NCI-H345 treated with DMSO at 0.1 percent for 48 hours (cell line): Measurements from ENCODE around the gene PLAC1.

Experiments
- DNase-seq: peaks from one replicate; lab custom pipeline; 2025; ENCODE audit not compliant: unreplicated experiment; lab: John Stamatoyannopoulos, UW

PLAC1 gene

GRCh38 chrX:134544513-134545151 is 113.6 kb downstream of the PLAC1 start:
- DNase-seq: no peak

DNA sequence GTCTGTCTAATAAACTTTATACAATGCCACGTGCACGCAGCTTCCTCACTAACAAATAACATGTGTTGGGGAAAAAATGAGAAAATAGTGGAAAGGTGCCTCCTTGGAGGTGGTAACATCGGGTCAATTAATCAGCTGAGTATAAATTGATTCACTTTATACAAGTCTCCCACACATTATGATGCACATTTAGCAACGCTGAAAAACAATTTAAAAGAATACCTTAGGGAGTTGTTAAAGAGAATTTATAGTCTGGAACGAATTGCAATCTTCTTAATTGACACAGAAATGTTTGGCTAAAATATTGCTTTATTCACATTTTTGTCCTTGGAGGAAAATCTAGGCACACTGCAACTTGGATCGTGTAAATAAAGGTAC is 114.1 kb downstream of the PLAC1 start:
- no peak for DNase-seq

GRCh38 chrX:134543288-134543687 is 115.0 kb downstream of the PLAC1 start:
- DNase-seq: no peak

- DNase-seq: no peak
Measured at GRCh38 chrX:134542485-134542884, 115.8 kb downstream of the PLAC1 start.

GRCh38 chrX:134541906-134542305 is 116.4 kb downstream of the PLAC1 start:
- no peak for DNase-seq

DNA sequence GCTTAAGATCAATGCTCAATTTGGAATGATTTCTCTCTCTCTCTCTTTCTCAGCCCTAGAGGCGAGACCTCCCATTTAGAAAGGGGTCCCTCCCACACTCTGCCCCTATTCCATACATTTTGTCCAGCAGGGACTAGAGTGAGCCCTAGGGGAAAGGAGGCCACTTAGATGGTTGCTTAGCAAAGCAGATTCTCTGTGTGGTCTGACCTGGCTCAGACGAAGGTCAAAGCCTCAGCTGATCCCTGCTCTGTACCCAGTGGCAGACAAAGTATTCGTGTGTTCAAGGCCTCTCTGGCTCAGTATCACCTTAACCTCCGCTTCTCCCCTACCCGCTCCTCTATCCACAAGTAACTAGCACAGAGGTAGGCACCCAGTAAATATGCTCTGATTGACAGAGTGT is 120.0 kb downstream of the PLAC1 start:
- DNase-seq: no peak

DNA sequence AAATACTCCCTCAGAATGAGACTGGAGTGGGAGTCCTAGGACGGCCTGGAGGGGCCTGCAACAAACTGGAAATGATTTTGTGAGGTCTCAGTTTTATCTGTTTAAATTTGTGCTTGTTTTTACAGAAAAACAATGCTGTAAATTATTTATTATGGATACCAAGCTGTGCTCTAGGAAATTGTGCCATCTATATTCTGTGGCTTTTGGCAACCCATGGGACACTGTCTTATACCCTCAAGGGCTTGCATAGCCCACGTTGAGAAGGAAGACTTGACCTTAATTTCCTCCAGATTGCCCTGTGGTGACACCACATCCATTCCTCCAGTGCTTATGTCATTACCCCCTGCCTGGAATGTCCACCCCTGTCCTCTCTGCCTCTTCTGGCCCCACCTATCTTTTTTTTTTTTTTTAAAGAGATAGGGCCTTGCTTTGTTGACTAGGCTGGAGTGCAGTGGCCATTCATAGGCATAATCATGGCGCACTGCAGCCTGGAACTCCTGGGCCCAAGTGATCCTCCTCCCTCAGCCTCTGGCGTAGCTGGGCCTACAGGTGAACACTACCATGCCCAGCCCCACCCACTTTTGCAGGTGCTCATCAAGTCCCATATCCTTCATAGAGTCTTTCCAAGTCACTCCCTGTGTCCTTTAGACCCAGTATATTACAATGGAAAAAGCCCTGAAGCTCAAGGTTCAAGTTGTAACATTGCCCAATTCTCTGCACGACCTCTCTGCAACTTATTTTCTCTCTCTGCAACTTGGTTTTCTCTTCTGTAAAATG is 120.9 kb downstream of the PLAC1 start:
- DNase-seq: peak; percentile 2

GRCh38 chrX:134533952-134534351 is 124.3 kb downstream of the PLAC1 start:
- no peak for DNase-seq

DNA sequence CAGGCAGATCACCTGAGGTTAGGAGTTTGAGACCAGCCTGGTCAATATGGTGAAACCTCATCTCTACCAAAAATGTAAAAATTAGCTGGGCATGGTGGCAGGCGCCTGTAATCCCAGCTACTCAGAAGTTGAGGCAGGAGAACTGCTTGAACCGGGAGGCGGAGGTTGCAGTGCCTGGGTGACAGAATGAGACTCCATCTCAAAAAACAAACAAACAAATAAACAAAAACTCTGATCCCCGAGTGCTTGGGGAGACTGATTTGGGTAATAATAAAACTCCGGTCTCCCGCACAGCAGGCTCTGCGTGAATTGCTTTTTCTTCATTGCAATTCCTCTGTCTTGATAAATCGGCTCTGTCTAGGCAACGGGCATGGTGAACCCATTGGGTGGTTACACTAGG is 124.9 kb downstream of the PLAC1 start:
- no peak for DNase-seq

DNA sequence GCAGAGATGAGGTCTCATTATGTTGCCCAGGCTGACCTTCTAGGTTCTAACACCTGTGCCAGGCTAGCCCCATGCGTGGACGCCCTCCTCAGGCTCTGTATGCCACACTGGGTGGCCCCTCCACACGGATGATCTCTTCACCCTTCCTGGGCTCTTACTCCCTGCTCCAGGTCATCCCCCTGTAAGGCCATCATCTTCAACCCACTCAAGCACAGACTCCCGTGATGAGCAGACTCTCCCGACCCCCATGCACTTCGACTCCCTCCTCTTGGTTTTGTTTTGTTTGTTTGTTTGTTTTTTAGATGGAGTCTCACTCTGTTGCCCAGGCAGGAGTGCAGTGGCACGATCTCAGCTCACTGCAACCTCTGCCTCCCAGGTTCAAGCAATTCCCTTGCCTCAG is 127.4 kb downstream of the PLAC1 start:
- no peak for DNase-seq

DNA sequence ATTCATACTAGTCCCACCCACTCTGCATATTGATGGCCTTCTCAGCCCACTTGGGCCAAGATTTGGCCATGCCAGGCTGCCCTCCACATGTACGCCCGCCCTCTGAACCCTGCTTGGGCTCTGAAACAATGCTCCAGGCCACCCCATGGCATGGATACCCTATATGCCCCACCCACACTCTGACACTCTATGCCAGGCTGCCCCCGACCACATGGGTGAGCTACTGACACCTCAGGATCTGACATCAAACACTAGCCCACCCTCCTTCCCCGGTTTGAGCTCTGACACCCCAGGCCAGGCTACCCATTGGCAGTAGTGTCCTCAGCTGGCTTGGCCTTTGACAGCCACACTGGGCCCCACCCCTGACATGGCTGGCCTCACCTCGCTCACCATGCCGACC is 128.8 kb downstream of the PLAC1 start:
- DNase-seq: no peak

DNA sequence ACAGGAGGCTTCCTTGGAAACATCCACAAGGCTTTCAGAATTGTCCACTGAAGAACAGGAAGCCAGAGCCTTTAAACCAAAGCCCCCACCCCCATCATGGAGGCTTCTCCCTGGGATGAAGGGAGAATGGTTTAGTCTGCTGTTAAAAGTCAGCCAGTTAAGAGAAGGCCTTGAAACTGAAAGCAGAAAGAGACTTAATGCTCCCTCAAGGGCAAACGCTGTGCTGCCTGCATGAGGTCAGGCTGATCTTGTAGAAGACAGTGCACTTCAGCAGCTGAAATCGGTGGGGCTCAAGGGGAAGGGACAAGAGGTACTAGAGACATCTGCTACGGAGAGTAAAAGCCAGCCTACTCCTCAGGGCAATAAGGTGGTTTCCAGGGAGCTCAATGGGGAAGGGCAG is 129.3 kb downstream of the PLAC1 start:
- no peak for DNase-seq

GRCh38 chrX:134526399-134526798 is 131.9 kb downstream of the PLAC1 start:
- no peak for DNase-seq

DNA sequence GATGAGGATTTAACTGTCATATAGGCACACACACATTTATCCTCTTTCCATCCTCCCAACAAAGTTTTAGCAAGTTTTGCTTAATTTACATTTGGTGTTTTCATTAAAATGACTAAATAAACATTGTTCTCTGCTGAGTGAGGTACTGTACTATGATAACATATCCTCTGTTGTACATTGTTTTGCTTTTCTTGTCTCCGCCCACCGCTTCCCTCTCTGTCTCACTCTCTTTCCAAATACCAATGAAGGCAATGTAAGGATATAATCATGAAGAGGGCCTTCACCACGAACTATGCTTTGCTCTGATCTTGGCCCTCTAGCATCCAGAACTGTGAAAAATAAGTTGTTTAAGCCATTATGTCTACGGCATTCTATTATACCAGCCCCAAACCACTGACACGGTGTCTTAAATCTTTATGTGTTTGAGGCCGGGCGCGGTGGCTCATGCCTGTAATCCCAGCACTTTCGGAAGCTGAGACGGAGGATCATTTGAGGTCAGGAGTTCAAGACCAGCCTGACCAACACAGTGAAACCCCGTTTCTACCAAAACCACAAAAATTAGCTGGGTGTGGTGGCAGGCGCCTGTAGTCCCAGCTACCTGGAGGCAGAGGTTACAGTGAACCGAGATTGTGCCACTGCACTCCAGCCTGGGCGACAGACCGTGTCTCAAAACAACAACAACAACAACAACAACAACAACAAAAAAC is 133.0 kb downstream of the PLAC1 start:
- DNase-seq: no peak

DNA sequence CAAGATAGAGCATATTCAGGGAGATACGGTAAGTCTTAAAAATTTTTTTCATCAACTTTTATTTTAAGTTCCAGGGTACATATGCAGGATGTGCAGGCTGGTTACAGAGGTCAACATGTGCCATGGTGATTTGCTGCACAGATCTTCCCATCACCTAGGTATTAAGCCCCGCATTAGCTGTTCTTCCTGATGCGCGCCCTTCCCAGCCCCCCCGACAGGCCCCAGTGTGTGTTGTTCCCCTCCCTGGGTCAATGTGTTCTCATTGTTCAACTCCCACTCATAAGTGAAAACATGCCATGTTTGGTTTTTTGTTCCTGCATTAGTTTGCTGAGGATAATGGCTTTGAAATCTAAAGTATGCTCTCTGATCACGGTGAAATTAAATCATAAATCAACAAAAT is 134.1 kb downstream of the PLAC1 start:
- no peak for DNase-seq

GRCh38 chrX:134520860-134521390 is 137.3 kb downstream of the PLAC1 start:
- DNase-seq: peak; percentile 1
